EH (cell line): ENCODE results near the gene LEMD1.
"Not testable (repeated sequence)": the region's sequence is repeated elsewhere in the genome, so short reads cannot be mapped to it uniquely, and the experiment has no call there.

Experiments used
- DNase-seq: peaks from one replicate; pipeline ENCODE4 v3.0.0-alpha.2; 2015; ENCODE audit warnings: low read depth

Gene LEMD1

DNA sequence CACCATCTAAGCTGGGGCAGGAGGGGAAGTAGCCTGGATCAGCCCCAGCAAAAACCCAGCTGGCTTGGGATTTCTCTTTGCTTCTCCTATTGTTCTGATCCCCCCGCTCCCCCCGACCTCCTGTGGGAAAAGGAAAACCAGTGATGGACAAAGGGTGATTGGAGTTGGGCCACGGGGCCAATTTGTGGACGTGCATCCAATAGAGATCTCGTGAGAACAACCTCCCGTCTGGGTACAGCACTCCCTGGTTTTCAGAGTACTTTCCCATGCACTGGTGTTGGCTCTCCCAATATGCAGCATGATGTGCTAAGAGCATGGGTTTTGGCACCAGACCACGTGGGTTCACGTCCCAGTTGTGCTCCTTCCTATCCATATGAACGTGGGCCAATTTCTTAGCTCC is 25.0 kb upstream of the LEMD1 start:
- no peak for DNase-seq

DNA sequence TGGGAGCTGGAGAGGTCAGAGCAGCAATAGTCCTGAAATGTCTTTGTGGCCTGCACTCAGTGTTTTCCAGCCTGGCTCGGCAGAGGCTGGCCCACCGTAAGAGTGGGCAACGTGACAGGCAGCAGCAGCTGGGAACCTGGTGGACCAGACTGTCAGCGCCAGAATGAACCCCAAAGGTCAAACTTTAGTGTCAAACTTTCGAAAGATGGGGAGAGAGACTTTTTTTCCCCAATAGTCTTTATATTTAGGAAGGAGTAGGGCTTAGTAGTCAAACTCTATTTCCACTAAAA is 23.7 kb upstream of the LEMD1 start:
- no peak for DNase-seq

DNA sequence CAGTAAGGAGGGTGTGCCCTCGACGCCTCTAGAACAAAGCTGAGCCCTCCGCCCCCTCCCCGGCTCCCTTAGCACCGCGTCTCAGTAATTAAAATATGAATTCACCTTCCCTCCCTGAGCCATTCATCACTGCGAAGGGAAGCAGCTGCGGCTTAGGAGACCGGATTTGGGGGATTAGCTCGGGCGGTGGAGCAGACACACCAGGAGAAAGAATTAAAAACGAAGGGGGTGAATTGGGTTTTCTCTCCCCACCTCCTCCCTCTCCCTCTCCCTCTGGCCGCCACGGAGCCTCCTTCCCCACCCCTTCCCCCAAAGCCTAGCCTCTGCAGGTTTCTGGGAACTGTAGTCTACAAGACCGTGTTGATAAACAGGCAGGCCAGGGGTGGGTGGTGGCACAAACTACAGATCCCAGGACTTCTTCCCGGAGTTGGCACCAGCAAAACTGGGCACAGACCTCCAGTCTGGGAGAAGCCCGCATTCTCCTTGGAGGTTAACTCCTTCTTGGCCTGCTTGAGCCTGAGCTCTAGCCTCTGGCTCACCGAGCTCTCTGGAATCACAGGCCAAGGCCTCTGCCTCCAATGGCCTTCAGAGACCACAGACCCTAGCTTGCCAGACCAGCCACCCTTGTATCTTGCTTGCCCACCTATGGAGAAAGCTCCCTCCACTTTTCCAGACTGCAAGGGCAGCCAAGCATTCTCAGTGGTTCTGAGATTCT is 23.2 kb upstream of the LEMD1 start:
- no peak for DNase-seq

DNA sequence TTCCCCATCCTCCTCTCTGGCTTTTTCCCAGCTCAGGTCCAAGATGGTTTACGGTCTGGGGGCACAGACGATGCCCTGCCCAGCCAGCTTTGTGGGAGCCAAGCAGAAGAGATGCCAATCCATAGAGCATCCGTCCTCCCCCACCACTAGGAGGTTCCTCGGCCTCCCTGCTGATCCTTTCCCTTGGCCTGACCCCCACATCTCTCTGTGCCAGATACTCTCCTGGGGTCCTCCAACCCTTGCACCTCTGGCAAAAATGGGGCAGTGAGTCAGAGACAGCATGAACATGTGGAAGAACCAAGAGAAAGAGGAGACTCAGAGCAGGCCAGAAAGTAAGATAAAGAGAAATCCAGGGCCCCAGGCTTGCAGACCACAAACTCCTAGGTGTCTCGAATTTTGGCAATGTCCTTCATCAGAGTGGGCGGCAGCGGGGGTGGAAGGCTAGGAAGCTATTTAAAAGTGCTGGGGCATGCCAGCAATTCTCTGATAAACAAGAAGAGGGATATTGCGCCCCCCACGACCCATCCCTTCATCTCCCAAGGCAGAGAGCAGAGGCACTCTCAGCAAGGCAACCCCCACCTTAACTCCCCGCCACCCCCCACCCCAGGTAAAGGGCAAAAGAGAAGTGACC is 22.6 kb upstream of the LEMD1 start:
- DNase-seq, result no peak

DNA sequence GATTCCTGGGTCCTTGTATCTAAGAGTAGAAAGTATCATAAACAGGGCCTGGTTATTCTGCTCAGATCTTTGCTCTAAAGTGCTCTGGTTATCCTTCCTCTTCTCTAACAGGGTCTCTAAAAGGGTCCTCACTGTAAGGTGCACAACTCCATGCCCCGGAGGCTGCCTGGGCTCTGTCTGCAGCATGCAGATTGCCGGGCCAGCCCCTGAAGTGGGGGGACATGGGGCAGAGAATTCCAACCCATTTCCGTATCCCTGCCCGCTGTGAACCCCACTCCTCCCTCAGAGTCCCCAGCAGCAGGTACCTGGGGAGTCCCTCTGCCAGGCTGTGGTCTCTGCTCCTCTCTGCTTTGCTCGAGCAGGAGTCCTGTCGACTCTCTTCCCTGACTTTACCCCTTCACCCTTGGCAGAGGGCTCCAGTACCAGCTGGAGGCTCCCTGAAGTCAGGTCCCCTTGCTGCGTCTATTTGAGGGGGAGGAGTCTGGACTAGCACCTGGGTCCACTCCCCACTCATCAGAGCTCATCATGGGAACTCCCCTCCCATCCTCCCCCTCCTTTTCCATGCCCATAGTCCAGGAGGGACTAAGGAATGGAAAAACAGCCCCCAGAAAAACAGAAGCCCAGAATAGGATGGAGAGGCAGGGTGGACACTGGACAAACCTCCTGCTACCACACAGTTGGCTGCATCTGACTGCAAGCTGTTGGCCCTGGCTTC is 21.9 kb upstream of the LEMD1 start:
- no peak for DNase-seq

DNA sequence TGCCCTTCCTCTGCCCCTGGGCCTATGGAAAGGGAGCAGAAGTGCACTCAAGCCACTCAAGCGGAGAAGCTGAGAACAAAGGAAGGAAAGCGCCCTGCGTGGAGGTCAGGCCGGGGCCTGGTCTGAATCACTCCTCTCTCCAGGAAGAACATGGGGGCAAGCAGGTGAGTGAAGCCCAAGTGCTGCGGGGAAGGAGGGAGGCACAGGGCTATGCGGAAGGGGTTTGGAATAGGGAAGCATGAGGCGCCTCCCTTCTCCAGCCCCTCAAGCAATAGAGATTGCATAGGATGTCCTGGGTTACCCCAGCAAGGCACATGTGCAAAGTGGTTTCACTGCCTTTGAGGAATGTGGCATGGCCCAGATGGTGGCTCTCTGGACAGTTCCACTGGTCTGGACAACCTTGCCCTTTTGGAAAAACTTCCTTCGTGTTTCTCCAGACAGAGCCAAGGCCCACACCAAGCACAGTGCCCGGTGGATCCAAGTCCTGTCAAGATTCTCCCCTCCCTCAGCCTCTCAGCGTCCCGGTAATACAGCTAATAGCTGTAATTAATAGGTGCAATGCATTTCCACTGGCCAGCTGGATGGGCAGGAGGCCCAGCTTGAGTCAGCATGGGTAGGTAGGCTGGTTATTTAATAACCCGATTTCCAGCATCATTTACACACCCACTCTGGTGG is 20.3 kb upstream of the LEMD1 start:
- no peak for DNase-seq

DNA sequence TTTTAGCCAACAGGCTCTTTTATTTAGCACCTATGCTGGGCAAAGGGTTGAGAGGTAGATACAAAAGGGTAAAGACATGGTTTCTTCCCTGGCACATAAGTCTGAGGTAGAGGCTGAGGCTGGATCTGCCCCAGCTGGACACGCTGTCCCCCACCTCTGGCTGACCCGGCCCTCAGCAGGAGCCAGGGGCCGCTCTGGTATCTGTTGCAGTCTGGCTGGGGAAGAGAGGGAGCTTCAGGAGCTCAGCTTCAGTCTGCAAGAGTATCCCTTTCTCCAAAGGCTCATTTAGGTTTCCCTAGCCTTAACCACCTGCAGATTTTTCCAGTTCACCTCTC is 19.8 kb upstream of the LEMD1 start:
- DNase-seq, result no peak

DNA sequence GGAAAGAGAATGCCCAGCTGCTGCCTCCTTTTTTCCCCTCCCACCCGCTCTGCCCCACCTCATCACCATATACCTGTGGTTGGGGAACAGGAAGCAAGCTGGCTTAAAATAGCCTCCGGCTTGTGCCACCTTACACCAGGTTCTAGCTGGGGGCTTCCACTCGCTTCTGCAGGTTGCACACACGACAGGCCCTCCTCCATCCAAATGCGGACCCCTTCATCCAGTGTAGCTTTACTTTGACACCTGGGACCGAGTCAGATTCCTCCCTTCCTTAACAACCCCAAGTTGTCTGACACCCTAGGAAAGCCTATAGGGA is 19.4 kb upstream of the LEMD1 start:
- DNase-seq, result no peak

DNA sequence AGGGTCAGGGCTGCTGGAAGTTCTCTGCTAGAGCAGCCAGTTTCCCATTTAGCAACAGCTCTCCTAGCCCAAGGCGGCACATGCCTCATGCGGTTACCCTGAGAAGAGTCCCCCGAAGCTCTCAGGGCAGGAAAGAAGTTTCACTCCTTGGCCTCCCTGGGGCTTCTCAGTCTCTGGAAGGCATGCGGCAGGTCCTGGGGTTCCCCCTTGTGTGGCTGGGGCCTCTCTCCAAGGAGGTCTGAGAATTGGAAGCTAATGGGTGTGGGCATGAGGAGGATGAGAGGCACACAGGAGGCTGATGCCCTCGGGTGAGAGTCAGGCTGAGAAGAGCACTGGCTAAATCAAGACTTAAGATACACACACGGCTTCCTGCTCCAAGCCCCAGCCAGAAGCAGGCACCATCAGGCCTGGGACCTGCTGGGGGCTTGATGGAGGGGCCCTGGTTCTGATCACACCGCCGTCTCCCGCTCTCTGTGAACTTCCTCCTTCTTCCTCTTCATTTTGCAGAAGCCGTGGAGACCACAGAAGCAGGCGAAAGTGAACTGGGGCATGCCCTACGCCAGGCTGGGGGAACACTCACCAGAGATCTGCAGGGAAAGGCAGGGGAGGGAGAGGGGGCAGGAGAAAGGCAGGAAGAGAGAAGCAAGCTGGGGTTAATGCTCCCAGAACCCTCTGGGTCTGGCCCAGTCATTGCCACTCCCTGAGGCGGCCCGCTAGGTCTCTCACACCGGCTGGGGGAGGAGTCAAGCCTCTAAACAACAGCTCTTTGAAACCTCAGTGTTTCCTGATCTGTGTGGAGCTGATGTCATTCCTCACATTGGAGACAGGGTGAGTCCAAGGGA is 18.8 kb upstream of the LEMD1 start:
- peak; percentile 40 for DNase-seq

DNA sequence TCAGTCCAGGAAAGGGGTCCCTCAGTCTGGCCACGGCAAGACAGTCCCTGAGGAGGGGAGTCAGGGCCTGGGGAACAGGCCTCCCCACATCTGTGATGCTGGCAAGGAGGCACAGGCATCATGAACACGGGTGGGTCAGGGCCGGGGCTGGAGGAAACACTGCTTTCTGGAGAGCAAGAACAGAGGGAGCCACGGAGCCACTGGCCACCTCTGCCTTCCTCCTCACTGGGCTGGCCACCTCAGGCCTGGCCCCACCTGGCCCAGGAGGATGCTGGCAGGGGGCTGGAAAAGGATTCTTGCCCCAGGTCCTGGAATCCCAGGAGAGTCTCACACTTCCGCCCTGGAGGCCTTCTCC is 18.2 kb upstream of the LEMD1 start:
- no peak for DNase-seq

DNA sequence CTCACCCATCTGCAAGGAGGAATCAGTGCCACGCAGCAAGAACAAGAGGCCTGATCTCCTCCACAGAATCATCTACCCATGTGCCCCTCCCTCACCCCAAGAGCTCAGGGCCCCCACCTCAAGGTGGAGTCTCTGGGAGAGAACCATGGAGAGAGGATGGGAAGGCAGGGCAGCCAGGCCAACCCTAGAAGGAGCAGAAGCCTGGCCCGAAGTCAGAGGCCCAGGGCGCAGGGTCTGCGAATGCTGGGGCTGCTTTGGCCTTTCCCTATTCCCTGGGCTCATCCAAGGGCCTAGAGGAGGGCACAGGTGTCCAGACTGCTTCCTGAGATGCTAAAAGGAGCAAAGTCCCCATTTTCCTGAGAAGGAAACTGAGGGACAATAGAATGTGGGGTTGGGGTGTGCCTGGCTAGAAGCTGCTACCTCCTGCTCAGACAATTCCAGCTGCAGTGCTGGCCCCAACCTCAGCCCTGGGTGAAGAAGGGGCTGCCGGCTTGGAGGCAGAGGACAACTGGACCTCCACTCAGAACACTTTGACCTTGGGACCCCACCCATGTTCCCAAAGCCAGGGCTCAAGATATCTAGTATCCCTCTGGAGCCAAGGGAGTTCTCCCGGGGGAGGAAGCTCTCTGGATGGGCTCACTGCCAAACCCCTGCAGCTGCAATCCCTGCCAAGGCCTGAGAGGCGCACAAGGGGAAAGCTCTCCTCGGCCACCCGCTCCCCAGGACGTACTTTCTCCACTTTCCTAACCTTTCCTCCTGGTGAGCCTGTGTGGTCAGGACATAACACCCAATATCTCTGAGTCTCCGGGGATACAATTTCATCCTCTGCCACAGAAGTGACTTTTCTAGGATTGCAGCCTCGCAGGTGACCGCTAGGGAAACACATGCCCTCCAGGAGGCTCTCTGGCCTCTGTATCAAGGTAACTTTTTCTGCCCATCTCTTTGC is 16.6 kb upstream of the LEMD1 start:
- peak; percentile 78 for DNase-seq

DNA sequence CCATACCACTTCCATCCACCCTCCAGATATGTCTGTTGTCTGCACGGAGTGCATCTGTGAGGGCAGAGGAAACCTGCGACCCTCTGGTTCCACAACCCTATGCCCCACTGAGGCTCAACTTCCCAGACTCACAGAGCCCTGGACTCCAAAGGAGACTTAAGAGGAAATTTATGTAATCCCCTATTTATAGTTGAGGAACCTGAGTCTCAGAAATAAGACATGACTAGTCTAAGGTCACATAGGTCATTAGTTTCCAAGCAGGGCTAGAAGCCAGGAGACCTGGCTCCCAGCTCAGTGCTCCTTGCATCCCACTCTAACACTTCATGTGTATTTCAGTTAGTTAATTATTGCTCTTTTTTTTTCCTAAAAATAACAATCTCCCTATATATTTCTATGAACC is 15.7 kb upstream of the LEMD1 start:
- DNase-seq, result no peak

DNA sequence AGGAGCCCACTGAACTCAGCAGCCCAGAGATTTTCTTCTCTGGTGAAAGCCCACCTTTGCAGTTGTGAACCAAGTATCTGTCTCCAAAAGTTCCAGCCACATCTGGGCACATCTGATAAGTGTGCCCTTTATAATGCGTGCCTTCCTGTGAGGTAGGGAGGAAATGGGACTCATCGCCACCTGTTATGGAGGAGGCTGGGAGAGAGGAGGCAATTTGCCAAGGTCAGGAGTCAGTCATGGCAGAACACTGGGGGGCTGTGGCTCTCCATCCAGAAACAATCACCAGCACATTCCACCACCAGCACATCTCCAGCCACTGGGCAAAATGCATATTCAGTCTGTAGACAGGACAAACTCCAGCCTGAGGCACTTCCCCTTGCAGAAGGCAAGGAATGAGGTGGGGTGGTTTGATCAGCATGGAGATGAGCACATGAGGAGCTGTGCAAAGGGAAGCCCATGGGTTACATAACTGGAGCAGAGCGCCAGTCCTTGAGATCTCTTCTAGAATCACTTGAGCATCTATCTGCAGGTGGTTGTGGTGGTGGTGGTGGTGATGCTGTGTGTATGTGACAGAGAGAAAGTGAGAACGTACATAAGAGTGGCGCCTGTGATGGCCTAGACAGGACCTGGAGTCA is 15.0 kb upstream of the LEMD1 start:
- DNase-seq, result no peak

DNA sequence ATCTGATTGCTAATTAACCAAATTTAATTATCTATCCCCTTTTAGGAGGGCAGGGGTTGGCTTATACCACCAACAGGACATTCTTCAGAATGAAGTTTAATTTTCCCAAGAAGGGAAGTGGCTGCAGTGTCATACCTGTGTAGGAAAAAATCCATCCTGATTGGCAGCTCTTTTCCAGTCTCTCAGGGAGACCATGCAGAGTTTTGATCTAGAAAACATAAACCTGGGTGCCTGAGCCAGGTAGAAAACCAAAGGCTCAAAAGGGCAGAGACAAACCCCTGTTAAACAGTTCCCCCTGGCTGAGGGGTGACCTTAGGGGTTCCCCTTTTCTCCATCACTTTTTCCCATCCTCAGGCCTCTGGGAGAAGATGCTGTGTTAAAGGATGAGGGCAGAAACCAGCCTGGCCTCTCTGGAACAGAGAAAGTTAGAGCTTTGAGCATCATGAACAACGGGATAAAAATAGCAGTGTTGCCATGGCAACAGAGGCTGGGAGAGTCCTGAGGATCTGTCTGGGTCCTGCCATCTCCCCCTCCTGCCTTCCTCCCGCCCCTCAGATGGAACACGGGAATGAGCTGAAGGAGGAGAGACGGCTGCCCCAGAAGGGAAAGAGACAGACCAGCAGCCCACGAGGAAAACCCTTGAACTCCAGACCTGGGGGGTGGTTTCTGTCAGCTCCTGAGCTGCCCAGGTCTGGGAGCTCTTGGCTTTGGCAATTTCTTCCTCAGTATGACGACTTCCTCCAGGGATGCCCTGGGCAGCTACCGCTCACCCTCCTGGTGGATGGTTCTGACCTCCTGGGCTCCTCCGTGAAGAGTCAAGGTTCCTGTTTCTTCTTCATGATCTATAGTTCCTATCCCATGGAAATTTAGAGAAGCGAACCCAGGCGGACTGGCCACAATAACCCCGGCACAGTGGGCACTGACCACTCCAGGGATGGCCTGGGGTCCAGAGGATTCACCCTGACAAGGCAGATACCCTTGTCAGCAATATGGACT is 14.0 kb upstream of the LEMD1 start:
- DNase-seq, result peak; percentile 18

DNA sequence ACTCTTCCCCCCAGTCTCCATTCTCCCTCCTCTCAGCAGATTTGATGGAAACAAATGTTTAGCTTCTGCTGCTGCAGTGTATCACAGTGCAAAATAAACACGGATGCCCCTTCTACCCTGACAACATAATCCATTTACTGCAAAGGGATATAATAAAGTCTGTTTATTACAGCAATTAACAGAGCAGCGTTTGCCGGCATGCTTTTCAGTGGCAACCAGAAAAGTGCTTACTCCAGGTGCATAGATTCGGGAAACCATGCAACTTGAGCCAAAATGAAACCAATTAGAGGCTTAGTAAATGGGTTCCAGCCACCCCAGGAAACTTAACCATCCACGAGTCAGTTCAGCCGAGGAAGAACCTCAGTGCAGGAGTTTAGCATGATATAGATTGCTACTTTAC is 12.9 kb upstream of the LEMD1 start:
- no peak for DNase-seq

DNA sequence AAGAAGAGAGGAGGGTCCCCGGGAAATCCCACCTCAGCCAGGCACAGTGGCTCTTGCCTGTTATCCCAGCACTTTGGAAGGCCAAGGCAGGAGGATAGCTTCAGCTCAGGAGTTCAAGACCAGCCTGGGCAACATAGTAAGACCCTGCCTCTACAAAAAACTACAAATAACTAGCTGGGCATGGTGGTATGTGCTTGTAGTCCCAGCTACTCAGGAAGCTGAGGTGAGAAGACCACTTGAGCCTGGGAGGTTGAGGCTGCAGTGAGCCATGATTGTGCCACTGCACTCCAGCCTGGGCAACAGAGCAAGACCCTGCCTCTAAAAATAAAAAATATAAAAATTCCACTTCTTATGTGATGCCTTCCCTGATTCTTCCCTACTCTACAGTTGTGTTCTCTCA is 10.8 kb upstream of the LEMD1 start:
- not testable (repeated sequence) for DNase-seq

DNA sequence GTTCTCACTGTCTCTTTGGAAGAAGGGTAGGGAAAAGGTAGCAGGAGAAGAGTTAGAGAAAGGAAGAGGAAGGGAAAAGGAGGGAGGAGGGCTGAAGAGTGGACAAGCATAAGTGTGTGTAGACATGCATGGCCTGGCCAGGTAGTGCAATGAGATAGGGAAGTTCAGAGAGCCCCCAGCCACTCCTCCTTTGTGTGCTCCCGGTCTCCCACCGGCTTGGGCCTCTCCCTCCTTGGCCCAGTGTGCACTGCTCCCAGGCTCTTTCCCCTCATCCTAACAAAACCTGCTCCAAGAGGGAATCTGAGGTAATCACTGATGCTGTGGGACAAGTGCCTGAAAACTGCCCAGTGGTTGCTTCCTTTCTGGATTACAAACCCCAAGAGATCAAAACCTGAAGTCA is 10.3 kb upstream of the LEMD1 start:
- no peak for DNase-seq

DNA sequence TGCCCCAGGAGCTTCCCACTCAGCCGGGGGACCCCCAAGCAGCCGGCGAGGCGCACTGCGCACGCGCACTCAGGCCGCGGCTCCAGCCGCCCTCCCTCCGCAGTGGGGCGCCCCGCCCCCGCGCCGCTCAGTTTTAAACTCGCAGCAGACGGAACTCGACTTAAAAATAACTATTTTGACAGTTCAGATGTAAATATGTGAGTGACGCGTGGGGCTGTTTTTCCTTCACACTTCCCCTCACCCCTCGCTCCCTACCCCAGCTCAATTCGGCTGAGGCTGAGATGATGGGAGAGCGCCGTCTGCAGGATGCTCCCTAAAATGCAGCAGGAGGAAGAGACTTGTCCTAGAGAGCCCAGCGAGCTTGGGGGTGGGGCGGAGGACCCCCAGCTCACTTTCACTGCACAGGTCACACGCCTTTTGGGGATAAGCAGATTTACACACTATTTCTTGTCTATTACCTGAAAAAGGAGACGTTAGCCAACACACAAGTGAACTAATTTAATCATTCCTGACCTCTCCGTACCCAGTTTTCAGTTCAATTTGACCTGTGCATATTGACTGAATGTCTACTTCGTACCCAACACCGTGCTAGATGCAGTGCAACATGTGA is 8.9 kb upstream of the LEMD1 start:
- peak; percentile 42 for DNase-seq
